Thyroid gland (tissue), 4 donors: ENCODE measurements around the gene XDH. TPM values are rescaled to one million over a fixed set of nuclear protein-coding genes. Genes with fewer than 3 reads are reported as not detected.

Experiments used
- DNase-seq, 2 donors: peaks; one replicate each; pipeline ENCODE4 v3.0.0-alpha.2; 2019
- H3K27ac ChIP-seq, 3 donors: fragments of 200-600 bp; sonication (generic); 1 replicate in 2 of 3; 2 replicates in 1 of 3; pipeline ENCODE4 v1.5.1; 2016 to 2019; ENCODE audit warnings: mild to moderate bottlenecking in 1 of 3, moderate library complexity in 1 of 3
- H3K27me3 ChIP-seq: fragments of 200-600 bp; sonication (generic); one replicate; pipeline ENCODE4 v1.5.1; 2019
- H3K36me3 ChIP-seq, 2 donors: fragments of 200-600 bp; sonication (generic); one replicate each; pipeline ENCODE4 v1.5.1; 2016 to 2019
- H3K4me1 ChIP-seq, 2 donors: fragments of 200-600 bp; sonication (generic); one replicate each; pipeline ENCODE4 v1.5.1; 2017 to 2019
- H3K4me3 ChIP-seq, 3 donors: fragments of 200-600 bp; sonication (generic); replicated peaks in 1 of 3; 1 replicate in 2 of 3; 2 replicates in 1 of 3; pipeline ENCODE4 v1.5.1; 2016; ENCODE audit warnings: mild to moderate bottlenecking in 1 of 3
- H3K9me3 ChIP-seq: fragments of 200-600 bp; sonication (generic); one replicate; pipeline ENCODE4 v1.5.1; 2017
- CTCF ChIP-seq, 6 experiments: fragments of 200-600 bp in 3 of 6; fragments of 450-650 bp in 3 of 6; sonication (generic) in 3 of 6; IDR thresholded peaks; one replicate each; pipeline ENCODE4 v1.5.1; 2016 to 2019; ENCODE audit warnings: antibody characterized with exemption in 6 of 6, mild to moderate bottlenecking in 2 of 6, inconsistent platforms in 1 of 6, moderate library complexity in 1 of 6
- POLR2A ChIP-seq, 2 donors: fragments of 450-650 bp; IDR thresholded peaks; one replicate each; pipeline ENCODE4 v1.6.1; 2017; ENCODE audit warnings: antibody characterized with exemption in 2 of 2, mild to moderate bottlenecking in 2 of 2, moderate library complexity in 1 of 2
- WGBS, 2 donors: methylation state at CpG; one replicate each; pipeline ENCODE4 v1.1.5; 2017; 5-methylcytosine and 5-hydroxymethylcytosine counted together
- intact Hi-C: fragments of 100-400 bp; cut with DNase I; formaldehyde crosslinking; loops from one replicate; pipeline ENCODE4 v1.15.1; 2023
- total RNA-seq, 4 donors: library from RNA; depleted of rRNA; stranded (reverse); fragments of >200 nt; gene quantifications; one replicate each; pipeline ENCODE4 v1.2.3, GENCODE V29; 2016

XDH gene
- total RNA-seq, 4 donors from 2014 or later: 0.13 to 2.6 (median 1.9) TPM; not detected in 1

- Histone ChIP-seq H3K27me3 (no peaks in the 10 kb centered on the region), H3K9me3 (no peaks in the 10 kb centered on the region), H3K27ac (no peak overlapping the region), H3K36me3 (no peaks in the 10 kb centered on the region), H3K4me3 (no peak overlapping the region), H3K4me1 (no peaks in the 10 kb centered on the region)
- DNase-seq: no peak
- intact Hi-C loops: loop anchor here (10.0 kb wide), 1 partner anchor 103 kb away; the partner anchor contains the start of gene EHD3
- TF ChIP-seq CTCF (IDR thresholded peaks at IDR 0.05) (no peak), POLR2A (IDR thresholded peaks at IDR 0.05) (no peak)
- WGBS, 2 donors: 83 to 88% methylated on average over 6 of the region's 6 CpGs
These were observed 76.7 kb downstream of the XDH start for GRCh38 chr2:31337860-31338259.

GRCh38 chr2:31337197-31337596, 77.3 kb downstream of the XDH start:
- no peak overlapping the region for H3K27ac ChIP-seq
- no peaks in the 10 kb centered on the region for H3K36me3 ChIP-seq
- no peak overlapping the region for H3K4me3 ChIP-seq
- WGBS, 2 donors: 52 to 54% methylated on average over 3 of the region's 3 CpGs
- no peaks in the 10 kb centered on the region for H3K27me3 ChIP-seq
- H3K4me1 ChIP-seq: no peaks in the 10 kb centered on the region
- intact Hi-C loops: loop anchor here (10.0 kb wide), 1 partner anchor 102 kb away; the partner anchor contains the start of gene EHD3
- TF ChIP-seq POLR2A (IDR thresholded peaks at IDR 0.05) (no peak), CTCF (IDR thresholded peaks at IDR 0.05) (no peak)
- H3K9me3 ChIP-seq: no peaks in the 10 kb centered on the region
- no peak for DNase-seq

GRCh38 chr2:31335921-31336585, 78.5 kb downstream of the XDH start:
- 84 to 86% methylated on average over 5 of the region's 5 CpGs for WGBS, 2 donors
- no peaks in the 10 kb centered on the region for H3K4me1 ChIP-seq
- no peaks in the 10 kb centered on the region for H3K9me3 ChIP-seq
- no peaks in the 10 kb centered on the region for H3K27me3 ChIP-seq
- DNase-seq: no peak
- intact Hi-C loops: loop anchor here (10.0 kb wide), 1 partner anchor 101 kb away; the partner anchor contains the start of gene EHD3
- no peak overlapping the region for H3K27ac ChIP-seq
- H3K36me3 ChIP-seq: no peaks in the 10 kb centered on the region
- no peak for TF ChIP-seq CTCF (IDR thresholded peaks at IDR 0.05)
- TF ChIP-seq POLR2A (IDR thresholded peaks at IDR 0.05): no peak
- H3K4me3 ChIP-seq: no peak overlapping the region

GRCh38 chr2:31334311-31335026, 80.1 kb downstream of the XDH start:
- DNase-seq: no peak
- H3K4me1 ChIP-seq: no peaks in the 10 kb centered on the region
- H3K4me3 ChIP-seq: no peak overlapping the region
- no peaks in the 10 kb centered on the region for H3K9me3 ChIP-seq
- 67 to 73% methylated on average over 5 of the region's 5 CpGs for WGBS, 2 donors
- no peak overlapping the region for H3K27ac ChIP-seq
- TF ChIP-seq CTCF (IDR thresholded peaks at IDR 0.05) (no peak), POLR2A (IDR thresholded peaks at IDR 0.05) (no peak)
- intact Hi-C loops: loop anchor here (10.0 kb wide), 1 partner anchor 100 kb away; the partner anchor contains the start of gene EHD3
- H3K27me3 ChIP-seq: no peaks in the 10 kb centered on the region
- H3K36me3 ChIP-seq: no peaks in the 10 kb centered on the region
